ENCODE data around the gene ZNF22.

Gene ZNF22

GRCh38 chr10:44971434-44971833, 29.3 kb upstream of the ZNF22 start:
- Histone ChIP-seq H3K36me3 (peaks cover 0 to 71% (median 34%) of the 10 kb centered on the region in 11 experiments; a peak in 18 of 22 replicates), H4K20me1 (peaks cover 0 to 16% (median 2%) of the 10 kb centered on the region in 11 experiments; a peak in 7 of 22 replicates), H3K9ac (peak overlapping the region in 5 of 11 experiments; percentile 9 to 76 (median 69); a peak in 6 of 22 replicates), H3K9me3 (replicated peaks in 1 of 11) (no peaks in the 10 kb centered on the region), H3K4me1 (peaks cover 72 to 97% (median 94%) of the 10 kb centered on the region in 10 experiments), H3K4me3 (peak overlapping the region in 2 of 10 experiments; percentile 5 to 6; a peak in 1 of 20 replicates), H3K27ac (peak overlapping the region in 10 of 11 experiments; percentile 23 to 98 (median 92); a peak in 19 of 22 replicates), H3K27me3 (no peaks in the 10 kb centered on the region), H3K4me2 (peak overlapping the region in 7 of 11 experiments; percentile 9 to 100 (median 99); a peak in 13 of 22 replicates)
- TF ChIP-seq Cebpa-rat (IDR thresholded peaks at IDR 0.05) = no peak

GRCh38 chr10:44971935-44972757, 28.6 kb upstream of the ZNF22 start:
- H3K4me1 ChIP-seq = peaks cover 72 to 97% (median 94%) of the 10 kb centered on the region in 10 experiments
- H4K20me1 ChIP-seq = peaks cover 0 to 23% (median 6%) of the 10 kb centered on the region in 11 experiments; a peak in 7 of 22 replicates
- peak overlapping the region; percentile 90 to 100 (median 97) for H3K4me2 ChIP-seq
- H3K4me3 ChIP-seq = peak overlapping the region in 2 of 10 experiments; percentile 51 to 52; a peak in 3 of 20 replicates
- H3K27me3 ChIP-seq = no peaks in the 10 kb centered on the region
- peak overlapping the region in 8 of 11 experiments; percentile 34 to 83 (median 76); a peak in 11 of 22 replicates for H3K9ac ChIP-seq
- peaks cover 0 to 78% (median 35%) of the 10 kb centered on the region in 11 experiments; a peak in 18 of 22 replicates for H3K36me3 ChIP-seq
- H3K9me3 ChIP-seq (replicated peaks in 1 of 11) = no peaks in the 10 kb centered on the region
- peak overlapping the region; percentile 55 to 98 (median 90); a peak in 21 of 22 replicates for H3K27ac ChIP-seq
- no peak for TF ChIP-seq Cebpa-rat (IDR thresholded peaks at IDR 0.05)

- H3K36me3 ChIP-seq = peaks cover 0 to 86% (median 36%) of the 10 kb centered on the region in 11 experiments; a peak in 18 of 22 replicates
- H3K27ac ChIP-seq = peak overlapping the region; percentile 55 to 98 (median 90); a peak in 21 of 22 replicates
- peak overlapping the region in 6 of 10 experiments; percentile 6 to 52 (median 44); a peak in 9 of 20 replicates for H3K4me3 ChIP-seq
- peaks cover 0 to 31% (median 12%) of the 10 kb centered on the region in 11 experiments; a peak in 7 of 22 replicates for H4K20me1 ChIP-seq
- peak overlapping the region; percentile 90 to 100 (median 97) for H3K4me2 ChIP-seq
- no peaks in the 10 kb centered on the region for H3K9me3 ChIP-seq (replicated peaks in 1 of 11)
- no peaks in the 10 kb centered on the region for H3K27me3 ChIP-seq
- H3K9ac ChIP-seq = peak overlapping the region; percentile 34 to 83 (median 76); a peak in 20 of 22 replicates
- peaks cover 72 to 97% (median 94%) of the 10 kb centered on the region in 10 experiments for H3K4me1 ChIP-seq
- no peak for TF ChIP-seq Cebpa-rat (IDR thresholded peaks at IDR 0.05)
These were observed 27.8 kb upstream of the ZNF22 start for GRCh38 chr10:44972874-44973306.

GRCh38 chr10:44973323-44974081, 27.2 kb upstream of the ZNF22 start:
- no peaks in the 10 kb centered on the region for H3K27me3 ChIP-seq
- peak overlapping the region; percentile 69 to 83 (median 76) for H3K9ac ChIP-seq
- peaks cover 72 to 99% (median 96%) of the 10 kb centered on the region in 10 experiments for H3K4me1 ChIP-seq
- peak overlapping the region in 9 of 10 experiments; percentile 9 to 62 (median 44); a peak in 14 of 20 replicates for H3K4me3 ChIP-seq
- H3K27ac ChIP-seq = peak overlapping the region; percentile 55 to 98 (median 90)
- H4K20me1 ChIP-seq = peaks cover 0 to 37% (median 12%) of the 10 kb centered on the region in 11 experiments; a peak in 8 of 22 replicates
- peaks cover 0 to 91% (median 36%) of the 10 kb centered on the region in 11 experiments; a peak in 18 of 22 replicates for H3K36me3 ChIP-seq
- peak overlapping the region; percentile 90 to 100 (median 97) for H3K4me2 ChIP-seq
- H3K9me3 ChIP-seq (replicated peaks in 1 of 11) = no peaks in the 10 kb centered on the region
- TF ChIP-seq Cebpa-rat (IDR thresholded peaks at IDR 0.05) = no peak

- TF ChIP-seq Cebpa-rat (IDR thresholded peaks at IDR 0.05) = no peak
- Histone ChIP-seq H3K27me3 (no peaks in the 10 kb centered on the region), H3K9ac (peak overlapping the region; percentile 69 to 83 (median 76)), H3K4me1 (peaks cover 72 to 99% (median 96%) of the 10 kb centered on the region in 10 experiments), H3K4me3 (peak overlapping the region; percentile 22 to 62 (median 48)), H3K4me2 (peak overlapping the region; percentile 90 to 100 (median 97)), H3K9me3 (replicated peaks in 1 of 11) (no peaks in the 10 kb centered on the region), H3K36me3 (peaks cover 0 to 88% (median 36%) of the 10 kb centered on the region in 11 experiments; a peak in 18 of 22 replicates), H4K20me1 (peaks cover 0 to 38% (median 12%) of the 10 kb centered on the region in 11 experiments; a peak in 9 of 22 replicates), H3K27ac (peak overlapping the region; percentile 55 to 98 (median 90))
These were observed 26.6 kb upstream of the ZNF22 start for GRCh38 chr10:44974082-44974627.

GRCh38 chr10:44974628-44975430, 25.9 kb upstream of the ZNF22 start:
- H4K20me1 ChIP-seq = peaks cover 0 to 41% (median 16%) of the 10 kb centered on the region in 11 experiments; a peak in 9 of 22 replicates
- peaks cover 76 to 99% (median 96%) of the 10 kb centered on the region in 10 experiments for H3K4me1 ChIP-seq
- TF ChIP-seq Cebpa-rat (IDR thresholded peaks at IDR 0.05) = no peak
- H3K27ac ChIP-seq = peak overlapping the region; percentile 55 to 98 (median 90)
- H3K9me3 ChIP-seq (replicated peaks in 1 of 11) = no peaks in the 10 kb centered on the region
- peaks cover 0 to 88% (median 32%) of the 10 kb centered on the region in 11 experiments; a peak in 18 of 22 replicates for H3K36me3 ChIP-seq
- peak overlapping the region; percentile 69 to 83 (median 76) for H3K9ac ChIP-seq
- H3K4me3 ChIP-seq = peak overlapping the region; percentile 22 to 62 (median 48)
- no peaks in the 10 kb centered on the region for H3K27me3 ChIP-seq
- peak overlapping the region; percentile 90 to 100 (median 97) for H3K4me2 ChIP-seq

All from BLaER1 treated with 17β-estradiol and CSF1 and Interleukin-3, amounts not matched to agents 10 nM and 100 nM (cell line).